Dermis blood vessel endothelial cell (primary cell): Measurements from ENCODE around the gene WFDC2. TPM values are rescaled to one million over a fixed set of nuclear protein-coding genes. Genes with fewer than 3 reads are reported as not detected.

Source experiments
- DNase-seq: peaks from one replicate; pipeline ENCODE4 v3.0.0; 2010
- total RNA-seq: library from RNA; depleted of rRNA; stranded (reverse); fragments of >200 nt; gene quantifications from 2 replicates; pipeline ENCODE4 v1.2.3, GENCODE V29; 2014

WFDC2 gene
- total RNA-seq, 1 donor from 2014 or later: not detected

- no peak for DNase-seq
Observed at GRCh38 chr20:45501600-45501999, 32.0 kb downstream of the WFDC2 start.

- DNase-seq: no peak
Observed at GRCh38 chr20:45502561-45502960, 33.0 kb downstream of the WFDC2 start.

- no peak for DNase-seq
Observed at GRCh38 chr20:45503403-45503802, 33.9 kb downstream of the WFDC2 start.

- DNase-seq: no peak
Observed at GRCh38 chr20:45506398-45506797, 36.8 kb downstream of the WFDC2 start.

GRCh38 chr20:45507011-45507820 is 37.7 kb downstream of the WFDC2 start:
- DNase-seq: no peak

GRCh38 chr20:45508068-45508886 is 38.7 kb downstream of the WFDC2 start:
- no peak for DNase-seq

GRCh38 chr20:45509091-45509490 is 39.5 kb downstream of the WFDC2 start:
- no peak for DNase-seq

GRCh38 chr20:45510242-45510862 is 40.8 kb downstream of the WFDC2 start:
- DNase-seq: no peak

GRCh38 chr20:45515147-45515913 is 45.8 kb downstream of the WFDC2 start, which contains the start of gene SPINT3:
SPINT3 (minus strand) TSS chr20:45515622; CDS start chr20:45515608, 14 bp downstream.
- DNase-seq: no peak

- DNase-seq: no peak
Observed at GRCh38 chr20:45518282-45518681, 48.7 kb downstream of the WFDC2 start.

- no peak for DNase-seq
Observed at GRCh38 chr20:45523821-45524220, 54.3 kb downstream of the WFDC2 start.

GRCh38 chr20:45527294-45527693 is 57.7 kb downstream of the WFDC2 start:
- DNase-seq: no peak

Other genes with a start within 250 kb of the WFDC2 start
- not detected in 2 replicates for gene SEMG2, start 248.4 kb upstream of the WFDC2 start, total RNA-seq
- 0.70 and 2.0 TPM in 2 replicates for gene SLPI, start 215.2 kb upstream of the WFDC2 start, total RNA-seq
- gene RBPJL, start 162.9 kb upstream of the WFDC2 start, total RNA-seq: not detected in 2 replicates
- 0.09 and 0.17 TPM in 2 replicates for gene MATN4, start 161.5 kb upstream of the WFDC2 start, total RNA-seq
- 41.5 and 79.3 TPM in 2 replicates for gene SDC4, start 121.3 kb upstream of the WFDC2 start, total RNA-seq
- gene SYS1, start 106.6 kb upstream of the WFDC2 start, total RNA-seq: 23.3 and 26.2 TPM in 2 replicates
- gene TP53TG5, start 91.4 kb upstream of the WFDC2 start, total RNA-seq: not detected in 2 replicates
- gene DBNDD2, start 61.5 kb upstream of the WFDC2 start, total RNA-seq: 3.4 and 8.9 TPM in 2 replicates
- 23.8 and 32.4 TPM in 2 replicates for gene PIGT, start 53.6 kb upstream of the WFDC2 start, total RNA-seq
- gene SPINT3, start 45.9 kb downstream of the WFDC2 start, total RNA-seq: not detected in 2 replicates
- not detected in 2 replicates for gene WFDC6, start 69.7 kb downstream of the WFDC2 start, total RNA-seq
- gene EPPIN, start 77.6 kb downstream of the WFDC2 start, total RNA-seq: not detected in 2 replicates
- gene WFDC8, start 109.5 kb downstream of the WFDC2 start, total RNA-seq: not detected in 2 replicates
- not detected in 2 replicates for gene WFDC10A, start 160.0 kb downstream of the WFDC2 start, total RNA-seq
- gene WFDC9, start 161.5 kb downstream of the WFDC2 start, total RNA-seq: not detected in 2 replicates
- gene WFDC11, start 200.5 kb downstream of the WFDC2 start, total RNA-seq: not detected in 2 replicates
- not detected in 2 replicates for gene WFDC13, start 232.3 kb downstream of the WFDC2 start, total RNA-seq
- not detected in 2 replicates for gene WFDC10B, start 235.3 kb downstream of the WFDC2 start, total RNA-seq